Fibroblast of villous mesenchyme (primary cell): ENCODE results near the gene REEP1. TPM values are rescaled to one million over a fixed set of nuclear protein-coding genes. Genes with fewer than 3 reads are reported as not detected.

Source experiments
- DNase-seq: peaks from one replicate; pipeline ENCODE4 v3.0.0-alpha.2; 2010; ENCODE audit warnings: low read depth
- H3K4me3 ChIP-seq: 2 replicates; pipeline ENCODE4 v1.5.1; 2011; ENCODE audit warnings: low read depth, mild to moderate bottlenecking, low read length
- CTCF ChIP-seq: IDR thresholded peaks from 2 replicates; pipeline ENCODE4 v1.5.1; 2012; ENCODE audit warnings: low read depth, mild to moderate bottlenecking, low read length; ENCODE audit not compliant: insufficient read depth
- total RNA-seq: library from RNA; depleted of rRNA; stranded (reverse); fragments of >200 nt; gene quantifications from 2 replicates; pipeline ENCODE4 v1.2.3, GENCODE V29; 2012

The REEP1 gene
- under 0.01 TPM in 1 of 2 replicates, not detected in the other for total RNA-seq

- no peak for TF ChIP-seq CTCF
- peak within 1 kb of the TSS; percentile 18 for H3K4me3 ChIP-seq
- DNase-seq, result no peak
Observed at GRCh38 chr2:86337244-86337835, at the start of gene REEP1. REEP1 (minus strand) TSS chr2:86337626; CDS start chr2:86337510, 116 bp downstream.

- no peak for TF ChIP-seq CTCF
- peak; percentile 45 for DNase-seq
- no peak overlapping the region for H3K4me3 ChIP-seq
Observed at GRCh38 chr2:86383844-86384243, 46.4 kb upstream of the REEP1 start.

- H3K4me3 ChIP-seq, result no peak overlapping the region
- no peak for TF ChIP-seq CTCF
- no peak for DNase-seq
Observed at GRCh38 chr2:86382698-86383097, 45.3 kb upstream of the REEP1 start.

- no peak overlapping the region for H3K4me3 ChIP-seq
- no peak for TF ChIP-seq CTCF
- DNase-seq, result no peak
Observed at GRCh38 chr2:86382108-86382507, 44.7 kb upstream of the REEP1 start.

GRCh38 chr2:86378469-86378868 is 41.0 kb upstream of the REEP1 start:
- no peak for TF ChIP-seq CTCF
- H3K4me3 ChIP-seq, result no peak overlapping the region
- DNase-seq, result no peak

- no peak for DNase-seq
- H3K4me3 ChIP-seq, result no peak overlapping the region
- no peak for TF ChIP-seq CTCF
Observed at GRCh38 chr2:86375623-86376022, 38.2 kb upstream of the REEP1 start.

GRCh38 chr2:86372641-86373502 is 35.4 kb upstream of the REEP1 start:
- H3K4me3 ChIP-seq, result no peak overlapping the region
- TF ChIP-seq CTCF, result peak; percentile 77
- peak; percentile 53 for DNase-seq
